ENCODE measurements around the gene C1QTNF9B.

Gene C1QTNF9B

DNA sequence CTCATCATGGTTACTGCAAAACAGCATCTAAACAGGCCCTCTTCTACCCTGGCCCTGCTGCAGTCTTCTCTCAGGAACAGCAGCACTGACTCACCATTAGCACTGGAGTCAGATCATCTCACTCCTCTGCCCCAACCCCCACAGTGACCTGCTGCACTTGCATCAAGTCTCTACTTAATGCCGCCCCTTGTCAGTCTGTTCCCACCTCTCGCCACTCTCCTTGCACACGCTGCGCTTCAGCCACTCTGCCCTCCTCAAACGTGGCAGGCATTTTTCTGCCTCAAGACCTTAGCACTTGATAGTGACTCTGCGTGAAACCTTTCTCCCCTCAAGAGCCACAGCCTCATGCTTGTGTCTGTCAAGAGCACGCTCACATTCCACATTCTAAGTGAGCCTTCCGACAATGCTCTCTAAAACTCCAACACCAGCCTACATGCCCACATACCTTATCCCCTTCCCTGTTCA lies 30.2 kb downstream of the C1QTNF9B start:
- Mint-ChIP-seq H3K4me1 (no peaks in the 10 kb centered on the region), H3K36me3 (ENCODE audit: low read depth) (no peaks in the 10 kb centered on the region), H3K27me3 (ENCODE audit: low read depth) (no peaks in the 10 kb centered on the region), H3K27ac (no peak overlapping the region), H3K9me3 (no peaks in the 10 kb centered on the region), H3K4me3 (no peak overlapping the region)
- TF ChIP-seq, protein P1, sequence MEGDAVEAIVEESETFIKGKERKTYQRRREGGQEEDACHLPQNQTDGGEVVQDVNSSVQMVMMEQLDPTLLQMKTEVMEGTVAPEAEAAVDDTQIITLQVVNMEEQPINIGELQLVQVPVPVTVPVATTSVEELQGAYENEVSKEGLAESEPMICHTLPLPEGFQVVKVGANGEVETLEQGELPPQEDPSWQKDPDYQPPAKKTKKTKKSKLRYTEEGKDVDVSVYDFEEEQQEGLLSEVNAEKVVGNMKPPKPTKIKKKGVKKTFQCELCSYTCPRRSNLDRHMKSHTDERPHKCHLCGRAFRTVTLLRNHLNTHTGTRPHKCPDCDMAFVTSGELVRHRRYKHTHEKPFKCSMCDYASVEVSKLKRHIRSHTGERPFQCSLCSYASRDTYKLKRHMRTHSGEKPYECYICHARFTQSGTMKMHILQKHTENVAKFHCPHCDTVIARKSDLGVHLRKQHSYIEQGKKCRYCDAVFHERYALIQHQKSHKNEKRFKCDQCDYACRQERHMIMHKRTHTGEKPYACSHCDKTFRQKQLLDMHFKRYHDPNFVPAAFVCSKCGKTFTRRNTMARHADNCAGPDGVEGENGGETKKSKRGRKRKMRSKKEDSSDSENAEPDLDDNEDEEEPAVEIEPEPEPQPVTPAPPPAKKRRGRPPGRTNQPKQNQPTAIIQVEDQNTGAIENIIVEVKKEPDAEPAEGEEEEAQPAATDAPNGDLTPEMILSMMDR (IDR thresholded peaks at IDR 0.05; ENCODE audit: unreplicated experiment in 3 of 3), result no peak

DNA sequence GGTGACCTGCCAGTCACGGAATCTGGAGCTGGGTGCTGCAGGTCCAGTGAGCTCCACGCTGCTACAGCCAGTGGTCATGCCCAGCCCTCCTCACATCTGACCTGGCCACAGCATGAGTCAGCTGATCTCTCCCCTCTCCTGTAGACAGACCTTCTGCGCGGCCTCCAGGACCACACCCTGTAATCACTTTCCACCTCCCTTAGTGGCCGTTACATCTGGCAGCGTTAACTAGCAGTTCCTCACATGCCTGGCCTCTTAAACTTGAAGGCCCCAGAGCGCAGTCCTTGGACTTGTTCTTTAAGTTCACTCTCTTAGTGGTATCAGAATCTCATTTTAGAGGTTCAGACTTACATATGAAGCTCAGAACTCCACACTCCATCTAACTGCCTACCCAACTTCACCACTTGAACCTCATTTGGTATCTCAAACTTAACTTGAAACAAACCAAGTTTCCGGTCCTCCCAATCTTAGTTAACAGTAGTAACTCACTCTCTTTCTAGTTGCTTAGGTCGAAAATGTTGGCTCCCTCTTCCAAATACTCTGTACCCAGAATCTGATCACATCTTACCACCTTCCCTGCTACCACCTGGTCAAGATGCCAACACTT lies 30.8 kb downstream of the C1QTNF9B start:
- peaks cover 2% of the 10 kb centered on the region for H3K36me3 Mint-ChIP-seq (ENCODE audit: low read depth)
- no peak overlapping the region for H3K4me3 Mint-ChIP-seq
- TF ChIP-seq, protein P1 (IDR thresholded peaks at IDR 0.05; ENCODE audit: unreplicated experiment in 3 of 3), result no peak
- no peak overlapping the region for H3K27ac Mint-ChIP-seq
- no peaks in the 10 kb centered on the region for H3K27me3 Mint-ChIP-seq (ENCODE audit: low read depth)
- no peaks in the 10 kb centered on the region for H3K9me3 Mint-ChIP-seq
- no peaks in the 10 kb centered on the region for H3K4me1 Mint-ChIP-seq

DNA sequence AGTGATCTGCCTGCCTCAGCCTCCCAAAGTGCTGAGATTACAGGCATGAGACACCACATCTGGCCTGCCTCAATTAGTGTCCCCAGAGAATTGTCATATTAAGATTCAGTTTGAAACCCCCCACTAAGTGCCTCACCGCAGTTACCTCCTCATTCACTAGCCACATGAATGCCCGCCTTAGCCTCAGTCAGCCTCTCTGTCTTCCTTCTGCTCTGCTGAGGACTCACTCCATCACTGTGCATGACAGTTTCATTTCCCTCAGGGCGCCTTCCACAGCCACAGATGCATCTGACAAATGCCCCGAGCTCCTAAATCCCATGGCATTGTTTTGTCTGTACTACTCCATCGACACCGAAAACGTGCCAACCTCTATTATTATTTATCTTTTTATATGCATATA lies 31.4 kb downstream of the C1QTNF9B start:
- Mint-ChIP-seq H3K27me3 (ENCODE audit: low read depth) (no peaks in the 10 kb centered on the region), H3K4me1 (no peaks in the 10 kb centered on the region), H3K27ac (no peak overlapping the region), H3K9me3 (no peaks in the 10 kb centered on the region), H3K36me3 (ENCODE audit: low read depth) (peaks cover 4% of the 10 kb centered on the region), H3K4me3 (no peak overlapping the region)
- TF ChIP-seq, protein P1 (IDR thresholded peaks at IDR 0.05; ENCODE audit: unreplicated experiment in 3 of 3), result no peak

DNA sequence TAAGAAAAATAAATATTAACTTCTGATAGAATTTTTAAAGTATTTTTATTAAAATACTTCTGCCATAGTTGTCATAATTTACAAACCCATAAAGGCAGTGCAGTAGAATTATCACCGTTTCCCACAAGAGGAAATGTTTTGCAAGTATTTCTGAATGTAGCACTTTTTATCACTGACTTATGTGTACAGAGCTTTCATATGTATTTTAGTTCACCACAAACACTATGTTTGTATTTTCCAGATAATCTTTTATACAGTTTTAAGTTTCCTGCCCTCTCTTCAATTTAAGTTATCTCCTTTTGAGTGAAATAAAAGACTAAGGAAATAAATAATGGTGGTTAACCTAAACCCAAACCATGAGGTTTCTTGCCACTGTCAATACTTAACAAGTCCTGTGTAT lies 32.3 kb downstream of the C1QTNF9B start:
- no peaks in the 10 kb centered on the region for H3K9me3 Mint-ChIP-seq
- H3K4me1 Mint-ChIP-seq, result no peaks in the 10 kb centered on the region
- peaks cover 13% of the 10 kb centered on the region for H3K36me3 Mint-ChIP-seq (ENCODE audit: low read depth)
- TF ChIP-seq, protein P1 (IDR thresholded peaks at IDR 0.05; ENCODE audit: unreplicated experiment in 3 of 3), result no peak
- H3K27me3 Mint-ChIP-seq (ENCODE audit: low read depth), result no peaks in the 10 kb centered on the region
- no peak overlapping the region for H3K27ac Mint-ChIP-seq
- H3K4me3 Mint-ChIP-seq, result no peak overlapping the region

DNA sequence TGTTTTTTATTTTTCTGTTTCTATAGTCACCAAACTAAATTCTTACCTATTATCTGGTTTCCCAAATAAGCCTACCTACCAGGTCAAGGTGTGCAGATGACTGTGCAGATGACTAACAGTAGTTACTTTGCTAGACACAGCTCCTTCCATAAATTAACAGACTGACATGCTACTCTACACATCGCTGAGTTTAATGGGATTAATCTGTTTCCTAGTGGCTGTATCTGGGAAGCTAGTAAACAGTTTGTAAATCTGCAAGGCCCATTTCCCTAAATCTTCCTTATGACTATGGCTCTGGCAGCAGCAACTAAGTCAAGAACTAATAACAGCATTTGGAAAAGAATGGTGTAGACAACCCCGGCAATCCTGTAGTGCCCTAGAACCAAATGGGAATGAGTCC lies 36.0 kb downstream of the C1QTNF9B start:
- Mint-ChIP-seq H3K27ac (no peak overlapping the region), H3K9me3 (no peaks in the 10 kb centered on the region), H3K4me3 (no peak overlapping the region), H3K4me1 (no peaks in the 10 kb centered on the region), H3K27me3 (ENCODE audit: low read depth) (no peaks in the 10 kb centered on the region), H3K36me3 (ENCODE audit: low read depth) (peaks cover 17% of the 10 kb centered on the region)
- TF ChIP-seq, protein P1 (IDR thresholded peaks at IDR 0.05; ENCODE audit: unreplicated experiment in 3 of 3), result no peak

DNA sequence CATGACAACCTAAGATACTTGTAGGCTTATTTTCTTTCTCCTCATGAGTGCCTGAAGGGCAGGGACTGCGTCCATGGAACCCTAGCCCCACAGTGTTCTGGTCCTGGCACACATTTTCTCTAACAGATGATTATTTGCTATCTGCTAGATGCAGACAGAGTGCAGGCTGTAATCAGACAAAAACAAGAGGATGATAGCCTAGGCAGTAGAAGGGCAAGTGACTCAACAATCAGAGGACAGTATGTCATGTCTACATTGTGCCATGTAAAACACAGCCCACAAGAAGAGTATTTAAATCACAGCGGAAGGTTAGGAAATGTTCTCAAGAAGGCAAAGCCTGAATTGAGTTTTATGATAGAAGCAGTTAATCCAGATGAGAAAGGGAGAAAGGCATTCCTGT lies 37.4 kb downstream of the C1QTNF9B start:
- Mint-ChIP-seq H3K9me3 (no peaks in the 10 kb centered on the region), H3K36me3 (ENCODE audit: low read depth) (peaks cover 26% of the 10 kb centered on the region), H3K27me3 (ENCODE audit: low read depth) (no peaks in the 10 kb centered on the region), H3K4me1 (no peaks in the 10 kb centered on the region), H3K4me3 (no peak overlapping the region), H3K27ac (no peak overlapping the region)
- TF ChIP-seq, protein P1 (IDR thresholded peaks at IDR 0.05; ENCODE audit: unreplicated experiment in 3 of 3), result no peak

Measured in nephron (organoid).